GM12878 (cell line): ENCODE results near the gene DPP6. TPM values are rescaled to one million over a fixed set of nuclear protein-coding genes. Genes with fewer than 3 reads are reported as not detected.

ENCODE experiments used
- ATAC-seq: fragments of 200-7000 bp; cut with Tn5 transposase; 3 replicates; pipeline ENCODE4 v1.9.1; 2020; ENCODE audit warnings: mild to moderate bottlenecking, moderate library complexity
- BruUV-seq: library from RNA; stranded (reverse); fragments of 400-500 nt; replicated peaks from 2 replicates; lab custom pipeline; 2021; lab: Mats Ljungman, UMichigan
- CTCF ChIA-PET: fragments of 300-600 bp; sonication (Branson Sonifier 250); formaldehyde crosslinking; extraction: SDS; loops from one replicate; lab custom pipeline; 2021; ENCODE audit warnings: inconsistent platforms; lab: Yijun Ruan, JAX
- POLR2A ChIA-PET: fragments of 350-600 bp; formaldehyde crosslinking; extraction: SDS; loops from one replicate; lab custom pipeline; 2021; ENCODE audit warnings: inconsistent platforms; lab: Charles Lee
- RAD21 ChIA-PET: fragments of 300-600 bp; sonication (Branson Sonifier 250); formaldehyde crosslinking; loops from one replicate; lab custom pipeline; 2023; ENCODE audit warnings: antibody characterized with exemption; ENCODE audit not compliant: unreplicated experiment; lab: Charles Lee
- SMC1A ChIA-PET: fragments of 300-600 bp; sonication (Branson Sonifier 250); formaldehyde crosslinking; loops from one replicate; lab custom pipeline; 2023; ENCODE audit not compliant: unreplicated experiment, uncharacterized antibody; lab: Charles Lee
- DNase-seq: peaks from one replicate; pipeline ENCODE4 v3.0.0-alpha.2; 2011; ENCODE audit warnings: low read depth, low spot score
- FAIRE-seq: peaks from 3 replicates; lab custom pipeline; 2011; peaks lifted over from hg19 to GRCh38; lab: Jason Lieb, UNC
- H2AFZ ChIP-seq: 2 replicates; pipeline ENCODE4 v1.6.0; 2011; ENCODE audit warnings: low read depth, low read length, control low read depth; ENCODE audit not compliant: control insufficient read depth
- H3K27ac ChIP-seq: 2 replicates; pipeline ENCODE4 v1.5.1; 2011; ENCODE audit warnings: control low read depth; ENCODE audit not compliant: control insufficient read depth, insufficient read depth
- H3K27me3 ChIP-seq, 2 experiments: replicated peaks in 1 of 2; 2 replicates each; pipeline versions ENCODE4 v1.6.0 to v1.6.1; 2011; ENCODE audit warnings: low read length in 1 of 2; ENCODE audit not compliant: control insufficient read depth in 2 of 2, insufficient read depth in 2 of 2
- H3K36me3 ChIP-seq, 2 experiments: 2 replicates each; pipeline ENCODE4 v1.5.1; 2011; ENCODE audit warnings: low read length in 1 of 2; ENCODE audit not compliant: control insufficient read depth in 2 of 2, insufficient read depth in 2 of 2
- H3K4me1 ChIP-seq: 2 replicates; pipeline ENCODE4 v1.6.1; 2011; ENCODE audit warnings: mild to moderate bottlenecking, low read length, moderate library complexity, mixed read lengths; ENCODE audit not compliant: control insufficient read depth, insufficient read depth
- H3K4me2 ChIP-seq: 2 replicates; pipeline ENCODE4 v1.6.0; 2011; ENCODE audit warnings: control low read depth; ENCODE audit not compliant: control insufficient read depth, insufficient read depth
- H3K4me3 ChIP-seq: fragments of 200-600 bp; sonication (generic); 2 replicates; pipeline ENCODE4 v1.5.1; 2016
- H3K79me2 ChIP-seq: 2 replicates; pipeline ENCODE4 v1.6.0; 2011; ENCODE audit warnings: low read length; ENCODE audit not compliant: control insufficient read depth, insufficient read depth
- H3K9ac ChIP-seq: 2 replicates; pipeline ENCODE4 v1.8.0; 2011; ENCODE audit warnings: low read length, control low read depth, mixed read lengths; ENCODE audit not compliant: control insufficient read depth, insufficient read depth
- H3K9me3 ChIP-seq: replicated peaks from 3 replicates; pipeline ENCODE4 v1.5.1; 2011; ENCODE audit warnings: mild to moderate bottlenecking, low read length; ENCODE audit not compliant: control insufficient read depth, insufficient read depth
- H4K20me1 ChIP-seq: 2 replicates; pipeline ENCODE4 v1.6.0; 2011; ENCODE audit not compliant: control insufficient read depth, insufficient read depth
- ATF2 ChIP-seq: IDR thresholded peaks from 2 replicates; pipeline ENCODE4 v1.6.1; 2012; ENCODE audit warnings: low read length, inconsistent platforms
- BCL11A ChIP-seq: IDR thresholded peaks from 2 replicates; pipeline ENCODE4 v1.6.1; 2011; ENCODE audit warnings: low read depth, low read length
- CBFB ChIP-seq: IDR thresholded peaks from 2 replicates; pipeline ENCODE4 v1.6.1; 2016; ENCODE audit warnings: antibody characterized with exemption, low read depth
- CBX3 ChIP-seq: fragments of 200-600 bp; sonication (generic); IDR thresholded peaks from 2 replicates; pipeline ENCODE4 v1.6.1; 2016; ENCODE audit warnings: low read depth, borderline replicate concordance
- CHD1 ChIP-seq: IDR thresholded peaks from 2 replicates; pipeline ENCODE4 v1.6.1; 2012; ENCODE audit warnings: low read depth, low read length, improper control_type of control experiment
- HCFC1 ChIP-seq: fragments of 150-350 bp; IDR thresholded peaks from 2 replicates; pipeline ENCODE4 v1.6.1; 2014; ENCODE audit warnings: low read length
- HDGF ChIP-seq: fragments of 450-650 bp; IDR thresholded peaks from 2 replicates; pipeline ENCODE4 v1.6.1; 2016; ENCODE audit warnings: antibody characterized with exemption
- POLR2AphosphoS5 ChIP-seq: IDR thresholded peaks from 2 replicates; pipeline ENCODE4 v1.6.1; 2011; ENCODE audit warnings: mild to moderate bottlenecking, low read length, inconsistent platforms
- RAD51 ChIP-seq: fragments of 450-650 bp; IDR thresholded peaks from 2 replicates; pipeline ENCODE4 v1.6.1; 2016; ENCODE audit warnings: moderate library complexity, mild to moderate bottlenecking, inconsistent platforms
- REST ChIP-seq: IDR thresholded peaks from 2 replicates; pipeline ENCODE4 v1.6.1; 2012; ENCODE audit warnings: mild to moderate bottlenecking, low read depth, low read length
- YBX1 ChIP-seq: fragments of 450-650 bp; IDR thresholded peaks from 2 replicates; pipeline ENCODE4 v1.6.1; 2016; ENCODE audit warnings: antibody characterized with exemption
- ZNF384 ChIP-seq: IDR thresholded peaks from 2 replicates; pipeline ENCODE4 v1.6.1; 2012; ENCODE audit warnings: low read depth, mild to moderate bottlenecking, low read length, improper control_type of control experiment, borderline replicate concordance
- WGBS: methylation state at CpG from one replicate; pipeline ENCODE4 v1.1.6; 2016; ENCODE audit warnings: low lambda C conversion rate; ENCODE audit not compliant: insufficient replicate concordance, insufficient coverage; ENCODE audit errors: missing lambda C conversion rate; 5-methylcytosine and 5-hydroxymethylcytosine counted together
- in situ Hi-C: fragments of 300-500 bp; cut with MboI; formaldehyde crosslinking; loops from 9 replicates; pipeline ENCODE4 v1.14.3; 2018; ENCODE audit warnings: mixed read lengths
- intact Hi-C: fragments of 100-400 bp; cut with micrococcal nuclease; formaldehyde crosslinking; loops from one replicate; pipeline ENCODE4 v1.14.2; 2022; ENCODE audit not compliant: unreplicated experiment
- polyA plus RNA-seq, 11 experiments: library from polyadenylated mRNA; depleted of rRNA in 4 of 11; unstranded in 6 of 11; stranded (reverse) in 5 of 11; fragments of >200 nt; fragmentation: Nextera tagmentation in 4 of 11; fragmentation: Illumina TruSeq in 1 of 11; extraction: Ambion mirVana in 4 of 11; extraction: Trizol in 1 of 11; gene quantifications; 1 replicate in 1 of 11; 2 replicates in 10 of 11; pipeline versions ENCODE4 v1.2.1 to v1.2.3, GENCODE V29; 2011 to 2016; ENCODE audit warnings: inconsistent platforms in 2 of 11, missing spikeins in 2 of 11, low read depth in 1 of 11
- total RNA-seq, 4 experiments: library from RNA; depleted of rRNA in 3 of 4; stranded (reverse); fragments of >200 nt in 3 of 4; fragmentation: Illumina TruSeq in 1 of 4; extraction: Trizol in 1 of 4; gene quantifications; 2 replicates each; pipeline versions ENCODE4 v1.2.1 to v1.2.3, GENCODE V29; 2013 to 2021
- TF ChIP-seq, protein P1 (sequence below): IDR thresholded peaks from 2 replicates; pipeline ENCODE4 v1.6.1; 2011; ENCODE audit warnings: mild to moderate bottlenecking, low read depth, low read length, moderate library complexity; ENCODE audit not compliant: insufficient replicate concordance

DPP6 gene
- total and polyA plus RNA-seq, 10 of the 15 experiments (the other 5 are each of a cell fraction or from before 2014, with no cell fraction given) = not detected

DNA sequence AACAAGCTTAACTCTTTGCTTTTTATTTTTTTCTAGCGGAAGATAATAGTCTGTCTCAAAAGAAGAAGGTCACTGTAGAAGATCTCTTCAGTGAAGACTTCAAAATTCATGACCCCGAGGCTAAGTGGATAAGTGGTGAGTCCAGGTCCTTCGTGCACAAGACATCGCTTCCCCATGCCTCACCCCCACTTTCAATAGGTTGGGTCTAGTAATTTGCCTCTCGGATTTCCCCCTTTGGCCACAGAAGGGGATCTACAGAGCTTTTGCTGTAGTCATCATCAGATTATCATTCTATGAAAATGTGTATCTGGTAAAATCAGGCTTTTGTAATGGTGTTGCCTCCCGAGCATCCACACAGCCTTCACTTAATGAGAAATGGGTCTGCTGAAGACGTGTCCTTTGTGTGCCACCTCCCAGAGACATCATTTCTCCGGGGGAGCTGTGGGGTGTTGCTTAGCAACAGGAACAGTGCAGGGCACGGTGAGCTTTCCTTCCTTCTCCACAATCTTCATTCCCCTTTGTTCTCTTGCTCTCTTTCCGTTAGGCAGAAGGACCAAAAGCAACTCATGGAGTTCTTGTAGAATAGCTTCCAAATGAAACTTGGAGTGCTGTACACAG lies 422.8 kb downstream of the DPP6 start:
- DNase-seq = no peak
- H2AFZ ChIP-seq = no peak overlapping the region
- H4K20me1 ChIP-seq = no peaks in the 10 kb centered on the region
- in situ Hi-C loops = no loop called here
- ATAC-seq = peak; percentile 28; the same call in 2 of the 3 replicates
- 13% methylated on average over 10 of the region's 10 CpGs for WGBS
- ChIA-PET SMC1A (no interaction called here), RAD21 (no interaction called here), POLR2A (no interaction called here), CTCF (no interaction called here)
- H3K4me2 ChIP-seq = no peak overlapping the region
- no peaks in the 10 kb centered on the region for H3K9me3 ChIP-seq
- no peaks in the 10 kb centered on the region for H3K4me1 ChIP-seq
- H3K36me3 ChIP-seq = no peaks in the 10 kb centered on the region
- H3K27me3 ChIP-seq = no peaks in the 10 kb centered on the region
- no peak for FAIRE-seq
- TF ChIP-seq HDGF (no peak), RAD51 (no peak), CBFB (no peak), HCFC1 (no peak), CHD1 (no peak), YBX1 (no peak), CBX3 (no peak), REST (no peak), ZNF384 (no peak), BCL11A (no peak), ATF2 (no peak), POLR2AphosphoS5 (no peak)
- TF ChIP-seq, protein P1, sequence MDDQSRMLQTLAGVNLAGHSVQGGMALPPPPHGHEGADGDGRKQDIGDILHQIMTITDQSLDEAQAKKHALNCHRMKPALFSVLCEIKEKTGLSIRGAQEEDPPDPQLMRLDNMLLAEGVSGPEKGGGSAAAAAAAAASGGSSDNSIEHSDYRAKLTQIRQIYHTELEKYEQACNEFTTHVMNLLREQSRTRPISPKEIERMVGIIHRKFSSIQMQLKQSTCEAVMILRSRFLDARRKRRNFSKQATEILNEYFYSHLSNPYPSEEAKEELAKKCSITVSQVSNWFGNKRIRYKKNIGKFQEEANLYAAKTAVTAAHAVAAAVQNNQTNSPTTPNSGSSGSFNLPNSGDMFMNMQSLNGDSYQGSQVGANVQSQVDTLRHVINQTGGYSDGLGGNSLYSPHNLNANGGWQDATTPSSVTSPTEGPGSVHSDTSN = no peak
- H3K79me2 ChIP-seq = no peaks in the 10 kb centered on the region
- BruUV-seq = no TSS peak
- intact Hi-C loops = no loop called here
- H3K4me3 ChIP-seq = no peak overlapping the region
- no peak overlapping the region for H3K9ac ChIP-seq
- H3K27ac ChIP-seq = no peak overlapping the region
